Measurements from ENCODE around the gene PPFIA1. TPM values are rescaled to one million over a fixed set of nuclear protein-coding genes. Genes with fewer than 3 reads are reported as not detected.

The PPFIA1 gene
- total and polyA plus RNA-seq, 10 of the 15 experiments (the other 5 are each of a cell fraction or from before 2014, with no cell fraction given) = 5.2 to 26.2 (median 15.8) TPM

DNA sequence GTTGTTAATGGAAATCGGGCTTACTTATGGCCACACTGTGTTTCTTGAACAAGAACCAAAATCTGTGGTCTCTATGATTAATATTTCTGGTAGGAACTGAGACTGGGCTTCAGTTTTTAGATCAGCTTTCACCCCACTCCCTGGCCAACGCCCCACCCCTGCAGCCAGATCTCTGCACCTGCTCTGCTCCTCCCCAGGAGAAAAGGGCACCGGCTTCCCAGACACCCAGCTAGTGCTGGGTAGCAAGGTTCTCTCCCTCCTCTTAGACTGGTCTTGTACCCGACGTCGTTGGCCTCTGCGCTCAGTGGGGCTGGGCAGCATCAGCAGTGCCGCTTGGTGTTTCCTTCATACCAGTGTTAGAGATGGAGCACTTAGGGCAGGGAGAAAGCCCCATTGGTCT is 110.9 kb downstream of the PPFIA1 start (continued):
- TF ChIP-seq, protein P1, sequence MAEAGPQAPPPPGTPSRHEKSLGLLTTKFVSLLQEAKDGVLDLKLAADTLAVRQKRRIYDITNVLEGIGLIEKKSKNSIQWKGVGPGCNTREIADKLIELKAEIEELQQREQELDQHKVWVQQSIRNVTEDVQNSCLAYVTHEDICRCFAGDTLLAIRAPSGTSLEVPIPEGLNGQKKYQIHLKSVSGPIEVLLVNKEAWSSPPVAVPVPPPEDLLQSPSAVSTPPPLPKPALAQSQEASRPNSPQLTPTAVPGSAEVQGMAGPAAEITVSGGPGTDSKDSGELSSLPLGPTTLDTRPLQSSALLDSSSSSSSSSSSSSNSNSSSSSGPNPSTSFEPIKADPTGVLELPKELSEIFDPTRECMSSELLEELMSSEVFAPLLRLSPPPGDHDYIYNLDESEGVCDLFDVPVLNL (IDR thresholded peaks at IDR 0.05; ENCODE audit: low read depth, low read length) = no peak

DNA sequence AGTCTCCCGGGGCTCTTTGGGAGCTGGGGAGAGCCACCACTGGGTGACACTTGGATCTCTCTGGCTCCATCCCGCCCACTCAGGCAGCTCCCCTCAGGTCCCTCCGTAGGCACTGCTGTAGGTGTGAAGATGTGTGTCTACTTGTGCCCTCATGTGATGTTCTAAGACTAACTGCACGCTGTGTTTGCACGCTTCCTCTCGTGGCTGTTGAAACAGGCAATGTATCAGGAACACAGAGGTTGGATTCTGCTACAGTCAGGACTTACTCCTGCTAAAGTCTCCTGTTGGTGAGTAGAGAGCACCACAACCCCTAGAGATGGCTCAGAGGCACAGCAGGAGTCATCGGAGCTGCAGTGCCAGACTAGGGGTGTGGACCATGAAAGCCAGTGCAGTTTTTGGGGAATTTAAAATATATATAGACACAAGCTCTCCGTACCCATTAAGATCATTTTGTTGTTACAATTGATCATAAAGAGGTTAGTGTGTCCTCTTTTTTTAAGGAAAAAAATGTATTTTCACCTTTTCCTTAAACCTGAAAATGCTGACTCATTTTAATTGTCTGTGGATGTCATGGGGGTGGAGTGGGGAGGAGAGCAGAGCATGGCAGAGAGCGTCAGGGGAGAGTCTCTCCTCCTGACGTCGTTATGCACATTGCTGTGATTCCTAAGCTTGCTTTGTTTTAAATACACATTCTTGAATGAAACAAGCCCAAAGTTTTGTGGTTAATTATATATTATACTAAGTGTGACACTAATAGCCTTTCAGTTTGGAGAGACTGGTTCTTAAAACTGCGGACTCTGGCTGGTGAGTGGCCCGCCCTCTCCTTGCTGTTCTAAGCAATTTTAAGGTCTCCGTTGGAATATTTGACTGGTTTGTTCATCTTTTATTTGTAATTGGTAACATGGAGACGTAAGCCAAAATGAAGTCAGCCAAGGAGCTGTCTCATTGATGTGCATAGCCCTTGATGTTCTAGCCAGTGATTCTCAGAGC is 111.7 kb downstream of the PPFIA1 start:
- H3K79me2 ChIP-seq (ENCODE audit: control insufficient read depth, insufficient read depth, low read length) = no peaks in the 10 kb centered on the region
- RAD21 ChIA-PET (ENCODE audit: unreplicated experiment) = no interaction called here
- no peak overlapping the region for H3K9ac ChIP-seq (ENCODE audit: control insufficient read depth, insufficient read depth, low read length)
- in situ Hi-C loops (cut with MboI) (no loop called here), intact Hi-C loops (cut with micrococcal nuclease; ENCODE audit: unreplicated experiment) (no loop called here)
- no peaks in the 10 kb centered on the region for H3K27me3 ChIP-seq (replicated peaks in 1 of 2; ENCODE audit: control insufficient read depth in 2 of 2, insufficient read depth in 2 of 2, low read length in 1 of 2)
- ATAC-seq (no peak), DNase-seq (ENCODE audit: low read depth, low spot score) (no peak), FAIRE-seq (no peak)
- H3K36me3 ChIP-seq (ENCODE audit: control insufficient read depth in 2 of 2, insufficient read depth in 2 of 2, low read length in 1 of 2) = peaks cover 13 to 21% of the 10 kb centered on the region in 2 experiments
- no TSS peak for BruUV-seq (replicated peaks)
- no peak overlapping the region for H3K4me3 ChIP-seq
- no peak overlapping the region for H3K27ac ChIP-seq (ENCODE audit: control insufficient read depth, insufficient read depth)
- no peaks in the 10 kb centered on the region for H4K20me1 ChIP-seq (ENCODE audit: control insufficient read depth, insufficient read depth)
- no peak overlapping the region for H2AFZ ChIP-seq (ENCODE audit: control insufficient read depth, low read depth, low read length)
- POLR2A ChIA-PET = no interaction called here
- no peak overlapping the region for H3K4me2 ChIP-seq (ENCODE audit: control insufficient read depth, insufficient read depth)
- SMC1A ChIA-PET (ENCODE audit: uncharacterized antibody, unreplicated experiment) = no interaction called here
- no peaks in the 10 kb centered on the region for H3K9me3 ChIP-seq (replicated peaks; ENCODE audit: control insufficient read depth, insufficient read depth, low read length)
- CTCF ChIA-PET = no interaction called here
- 95% methylated on average over 15 of the region's 15 CpGs for WGBS (ENCODE audit: insufficient coverage, insufficient replicate concordance, low lambda C conversion rate, missing lambda C conversion rate)
- H3K4me1 ChIP-seq (ENCODE audit: control insufficient read depth, insufficient read depth, low read length) = no peaks in the 10 kb centered on the region
- TF ChIP-seq, protein P2, sequence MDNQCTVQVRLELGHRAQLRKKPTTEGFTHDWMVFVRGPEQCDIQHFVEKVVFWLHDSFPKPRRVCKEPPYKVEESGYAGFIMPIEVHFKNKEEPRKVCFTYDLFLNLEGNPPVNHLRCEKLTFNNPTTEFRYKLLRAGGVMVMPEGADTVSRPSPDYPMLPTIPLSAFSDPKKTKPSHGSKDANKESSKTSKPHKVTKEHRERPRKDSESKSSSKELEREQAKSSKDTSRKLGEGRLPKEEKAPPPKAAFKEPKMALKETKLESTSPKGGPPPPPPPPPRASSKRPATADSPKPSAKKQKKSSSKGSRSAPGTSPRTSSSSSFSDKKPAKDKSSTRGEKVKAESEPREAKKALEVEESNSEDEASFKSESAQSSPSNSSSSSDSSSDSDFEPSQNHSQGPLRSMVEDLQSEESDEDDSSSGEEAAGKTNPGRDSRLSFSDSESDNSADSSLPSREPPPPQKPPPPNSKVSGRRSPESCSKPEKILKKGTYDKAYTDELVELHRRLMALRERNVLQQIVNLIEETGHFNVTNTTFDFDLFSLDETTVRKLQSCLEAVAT (IDR thresholded peaks at IDR 0.05) = no peak
- TF ChIP-seq CHD4 (IDR thresholded peaks at IDR 0.05) (no peak), ZSCAN29 (IDR thresholded peaks at IDR 0.05) (no peak), CEBPB (IDR thresholded peaks at IDR 0.05; ENCODE audit: borderline replicate concordance in 1 of 2, low read depth in 2 of 2, low read length in 2 of 2) (no peak), SREBF1 (IDR thresholded peaks at IDR 0.05; ENCODE audit: low read length) (no peak), KLF5 (IDR thresholded peaks at IDR 0.05; ENCODE audit: partially characterized antibody) (no peak), STAT3 (IDR thresholded peaks at IDR 0.05; ENCODE audit: low read depth, low read length) (no peak), KDM1A (IDR thresholded peaks at IDR 0.05; ENCODE audit: borderline replicate concordance) (no peak), ASH2L (IDR thresholded peaks at IDR 0.05; ENCODE audit: borderline replicate concordance, low read depth) (no peak)
- TF ChIP-seq, protein P3, sequence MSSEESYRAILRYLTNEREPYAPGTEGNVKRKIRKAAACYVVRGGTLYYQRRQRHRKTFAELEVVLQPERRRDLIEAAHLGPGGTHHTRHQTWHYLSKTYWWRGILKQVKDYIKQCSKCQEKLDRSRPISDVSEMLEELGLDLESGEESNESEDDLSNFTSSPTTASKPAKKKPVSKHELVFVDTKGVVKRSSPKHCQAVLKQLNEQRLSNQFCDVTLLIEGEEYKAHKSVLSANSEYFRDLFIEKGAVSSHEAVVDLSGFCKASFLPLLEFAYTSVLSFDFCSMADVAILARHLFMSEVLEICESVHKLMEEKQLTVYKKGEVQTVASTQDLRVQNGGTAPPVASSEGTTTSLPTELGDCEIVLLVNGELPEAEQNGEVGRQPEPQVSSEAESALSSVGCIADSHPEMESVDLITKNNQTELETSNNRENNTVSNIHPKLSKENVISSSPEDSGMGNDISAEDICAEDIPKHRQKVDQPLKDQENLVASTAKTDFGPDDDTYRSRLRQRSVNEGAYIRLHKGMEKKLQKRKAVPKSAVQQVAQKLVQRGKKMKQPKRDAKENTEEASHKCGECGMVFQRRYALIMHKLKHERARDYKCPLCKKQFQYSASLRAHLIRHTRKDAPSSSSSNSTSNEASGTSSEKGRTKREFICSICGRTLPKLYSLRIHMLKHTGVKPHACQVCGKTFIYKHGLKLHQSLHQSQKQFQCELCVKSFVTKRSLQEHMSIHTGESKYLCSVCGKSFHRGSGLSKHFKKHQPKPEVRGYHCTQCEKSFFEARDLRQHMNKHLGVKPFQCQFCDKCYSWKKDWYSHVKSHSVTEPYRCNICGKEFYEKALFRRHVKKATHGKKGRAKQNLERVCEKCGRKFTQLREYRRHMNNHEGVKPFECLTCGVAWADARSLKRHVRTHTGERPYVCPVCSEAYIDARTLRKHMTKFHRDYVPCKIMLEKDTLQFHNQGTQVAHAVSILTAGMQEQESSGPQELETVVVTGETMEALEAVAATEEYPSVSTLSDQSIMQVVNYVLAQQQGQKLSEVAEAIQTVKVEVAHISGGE (CRISPR knock-in tag; IDR thresholded peaks at IDR 0.05) = no peak
- TF ChIP-seq, protein P4, sequence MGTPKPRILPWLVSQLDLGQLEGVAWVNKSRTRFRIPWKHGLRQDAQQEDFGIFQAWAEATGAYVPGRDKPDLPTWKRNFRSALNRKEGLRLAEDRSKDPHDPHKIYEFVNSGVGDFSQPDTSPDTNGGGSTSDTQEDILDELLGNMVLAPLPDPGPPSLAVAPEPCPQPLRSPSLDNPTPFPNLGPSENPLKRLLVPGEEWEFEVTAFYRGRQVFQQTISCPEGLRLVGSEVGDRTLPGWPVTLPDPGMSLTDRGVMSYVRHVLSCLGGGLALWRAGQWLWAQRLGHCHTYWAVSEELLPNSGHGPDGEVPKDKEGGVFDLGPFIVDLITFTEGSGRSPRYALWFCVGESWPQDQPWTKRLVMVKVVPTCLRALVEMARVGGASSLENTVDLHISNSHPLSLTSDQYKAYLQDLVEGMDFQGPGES (IDR thresholded peaks at IDR 0.05) = no peak
- TF ChIP-seq, protein P5, sequence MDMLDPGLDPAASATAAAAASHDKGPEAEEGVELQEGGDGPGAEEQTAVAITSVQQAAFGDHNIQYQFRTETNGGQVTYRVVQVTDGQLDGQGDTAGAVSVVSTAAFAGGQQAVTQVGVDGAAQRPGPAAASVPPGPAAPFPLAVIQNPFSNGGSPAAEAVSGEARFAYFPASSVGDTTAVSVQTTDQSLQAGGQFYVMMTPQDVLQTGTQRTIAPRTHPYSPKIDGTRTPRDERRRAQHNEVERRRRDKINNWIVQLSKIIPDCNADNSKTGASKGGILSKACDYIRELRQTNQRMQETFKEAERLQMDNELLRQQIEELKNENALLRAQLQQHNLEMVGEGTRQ (IDR thresholded peaks at IDR 0.05; ENCODE audit: borderline replicate concordance, low read depth, low read length) = no peak

Measured in GM12878 (cell line).